Neural cell (in vitro differentiated cells): ENCODE results near the gene CPVL.

Experiments used
- EP300 ChIP-seq: fragments of 450-650 bp; conservative IDR thresholded peaks from 2 replicates; pipeline ENCODE4 v1.6.1; 2014; ENCODE audit warnings: antibody characterized with exemption, mild to moderate bottlenecking, moderate library complexity; ENCODE audit not compliant: poor library complexity, severe bottlenecking
- POLR2AphosphoS5 ChIP-seq: IDR thresholded peaks from 2 replicates; pipeline ENCODE4 v1.6.1; 2012
- TF ChIP-seq, protein P1 (sequence below): fragments of 450-650 bp; IDR thresholded peaks from 2 replicates; pipeline ENCODE4 v1.5.1; 2014; ENCODE audit warnings: antibody characterized with exemption, mild to moderate bottlenecking, moderate library complexity; ENCODE audit not compliant: poor library complexity, severe bottlenecking

- TF ChIP-seq, protein P1, sequence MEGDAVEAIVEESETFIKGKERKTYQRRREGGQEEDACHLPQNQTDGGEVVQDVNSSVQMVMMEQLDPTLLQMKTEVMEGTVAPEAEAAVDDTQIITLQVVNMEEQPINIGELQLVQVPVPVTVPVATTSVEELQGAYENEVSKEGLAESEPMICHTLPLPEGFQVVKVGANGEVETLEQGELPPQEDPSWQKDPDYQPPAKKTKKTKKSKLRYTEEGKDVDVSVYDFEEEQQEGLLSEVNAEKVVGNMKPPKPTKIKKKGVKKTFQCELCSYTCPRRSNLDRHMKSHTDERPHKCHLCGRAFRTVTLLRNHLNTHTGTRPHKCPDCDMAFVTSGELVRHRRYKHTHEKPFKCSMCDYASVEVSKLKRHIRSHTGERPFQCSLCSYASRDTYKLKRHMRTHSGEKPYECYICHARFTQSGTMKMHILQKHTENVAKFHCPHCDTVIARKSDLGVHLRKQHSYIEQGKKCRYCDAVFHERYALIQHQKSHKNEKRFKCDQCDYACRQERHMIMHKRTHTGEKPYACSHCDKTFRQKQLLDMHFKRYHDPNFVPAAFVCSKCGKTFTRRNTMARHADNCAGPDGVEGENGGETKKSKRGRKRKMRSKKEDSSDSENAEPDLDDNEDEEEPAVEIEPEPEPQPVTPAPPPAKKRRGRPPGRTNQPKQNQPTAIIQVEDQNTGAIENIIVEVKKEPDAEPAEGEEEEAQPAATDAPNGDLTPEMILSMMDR = no peak
- TF ChIP-seq POLR2AphosphoS5 (no peak), EP300 (no peak)
Measured at GRCh38 chr7:29053105-29053872, 93.0 kb downstream of the CPVL start.
